RWPE1 (cell line): ENCODE results near the gene RPL36AL.
"Not testable (repeated sequence)": the region's sequence is repeated elsewhere in the genome, so short reads cannot be mapped to it uniquely, and the experiment has no call there.

Experiments
- CTCF ChIA-PET: fragments of 350-600 bp; sonication (Branson Sonifier 250); formaldehyde crosslinking; extraction: SDS; loops from one replicate; lab custom pipeline; 2021; lab: Yijun Ruan, JAX
- POLR2A ChIA-PET: fragments of 400-600 bp; formaldehyde crosslinking; extraction: SDS; loops from one replicate; lab custom pipeline; 2020; ENCODE audit warnings: antibody characterized with exemption; ENCODE audit not compliant: low non-redundant PET; lab: Yijun Ruan, JAX
- DNase-seq: peaks from one replicate; pipeline ENCODE4 v3.0.0; 2012; ENCODE audit warnings: low spot score
- H3K27ac ChIP-seq: fragments of 450-650 bp; 2 replicates; pipeline ENCODE4 v1.5.1; 2017
- TF ChIP-seq, protein P1 (sequence below): fragments of 450-650 bp; conservative IDR thresholded peaks from 2 replicates; pipeline ENCODE4 v1.5.1; 2017; ENCODE audit warnings: low read depth, mild to moderate bottlenecking

RPL36AL gene

DNA sequence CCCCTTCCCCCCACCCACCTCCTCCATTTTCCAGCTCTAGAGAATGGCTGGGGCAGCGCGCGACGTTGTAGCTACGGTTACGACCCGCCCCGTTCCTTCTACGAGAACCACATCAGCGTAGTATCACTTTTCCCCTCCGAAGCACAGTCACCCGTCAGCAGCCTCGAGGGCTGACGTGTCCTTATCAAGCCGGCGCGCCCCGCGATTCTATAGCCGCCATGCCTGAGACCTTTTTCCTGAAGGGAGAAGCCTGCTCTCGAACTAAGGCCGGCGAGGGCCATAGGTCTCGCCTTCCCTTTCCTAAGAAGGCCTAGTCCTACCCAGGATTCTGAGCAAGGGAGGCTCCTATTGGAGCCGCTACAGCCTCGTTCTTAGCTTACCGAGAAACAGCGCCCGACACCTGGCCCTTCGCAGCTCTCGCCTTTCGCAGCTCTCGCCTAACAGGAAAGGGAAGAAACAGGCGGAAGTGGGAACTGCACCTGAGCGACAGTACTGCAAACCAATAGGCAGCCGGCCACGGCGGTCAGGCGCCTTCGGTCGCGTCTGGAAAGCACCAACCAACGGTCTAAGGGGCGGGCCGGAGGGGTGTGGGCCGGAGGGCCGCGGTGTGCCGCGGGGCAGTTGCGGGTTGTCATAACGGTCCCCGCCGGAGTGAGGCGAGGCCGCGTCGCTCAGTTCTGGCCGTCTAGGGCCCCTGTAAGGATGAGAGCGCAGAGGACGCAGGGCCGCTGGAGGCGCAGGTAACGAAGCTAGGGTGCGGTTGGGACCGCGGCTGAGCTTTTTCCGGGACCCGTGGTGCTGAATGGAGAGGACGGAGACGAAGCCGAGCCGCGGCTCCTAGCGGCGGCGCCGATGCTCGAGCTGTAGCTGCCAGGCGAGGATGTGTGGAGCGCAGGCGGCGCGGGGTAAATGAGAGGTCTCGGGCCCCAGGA lies at the start of gene RPL36AL, which contains the start of gene MGAT2:
Gene RPL36AL (minus strand): TSS at position 445 of the 932 bp plus-strand sequence. CDS start 1,522 bp downstream, outside the sequence.
Gene MGAT2 (plus strand): TSS at position 618 of the 932 bp plus-strand sequence. CDS start 470 bp downstream, outside the sequence.
- peak; percentile 96 for DNase-seq
- TF ChIP-seq, protein P1, sequence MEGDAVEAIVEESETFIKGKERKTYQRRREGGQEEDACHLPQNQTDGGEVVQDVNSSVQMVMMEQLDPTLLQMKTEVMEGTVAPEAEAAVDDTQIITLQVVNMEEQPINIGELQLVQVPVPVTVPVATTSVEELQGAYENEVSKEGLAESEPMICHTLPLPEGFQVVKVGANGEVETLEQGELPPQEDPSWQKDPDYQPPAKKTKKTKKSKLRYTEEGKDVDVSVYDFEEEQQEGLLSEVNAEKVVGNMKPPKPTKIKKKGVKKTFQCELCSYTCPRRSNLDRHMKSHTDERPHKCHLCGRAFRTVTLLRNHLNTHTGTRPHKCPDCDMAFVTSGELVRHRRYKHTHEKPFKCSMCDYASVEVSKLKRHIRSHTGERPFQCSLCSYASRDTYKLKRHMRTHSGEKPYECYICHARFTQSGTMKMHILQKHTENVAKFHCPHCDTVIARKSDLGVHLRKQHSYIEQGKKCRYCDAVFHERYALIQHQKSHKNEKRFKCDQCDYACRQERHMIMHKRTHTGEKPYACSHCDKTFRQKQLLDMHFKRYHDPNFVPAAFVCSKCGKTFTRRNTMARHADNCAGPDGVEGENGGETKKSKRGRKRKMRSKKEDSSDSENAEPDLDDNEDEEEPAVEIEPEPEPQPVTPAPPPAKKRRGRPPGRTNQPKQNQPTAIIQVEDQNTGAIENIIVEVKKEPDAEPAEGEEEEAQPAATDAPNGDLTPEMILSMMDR: peak; percentile 30
- ChIA-PET POLR2A (interaction anchor here (0.6 to 1.6 kb wide), 10 partner anchors 14 to 148 kb away, joined by 3 to 10 read pairs (median 4); partner anchors contain the start of genes DNAAF2, KLHDC2, LRR1 and RPS29), CTCF (interaction anchor here (0.5 to 1.1 kb wide), 3 partner anchors 14 to 120 kb away, joined by 3 to 6 read pairs (median 3); no protein-coding TSS in a partner anchor)
- H3K27ac ChIP-seq: peak within 1 kb of the TSS; percentile 94

DNA sequence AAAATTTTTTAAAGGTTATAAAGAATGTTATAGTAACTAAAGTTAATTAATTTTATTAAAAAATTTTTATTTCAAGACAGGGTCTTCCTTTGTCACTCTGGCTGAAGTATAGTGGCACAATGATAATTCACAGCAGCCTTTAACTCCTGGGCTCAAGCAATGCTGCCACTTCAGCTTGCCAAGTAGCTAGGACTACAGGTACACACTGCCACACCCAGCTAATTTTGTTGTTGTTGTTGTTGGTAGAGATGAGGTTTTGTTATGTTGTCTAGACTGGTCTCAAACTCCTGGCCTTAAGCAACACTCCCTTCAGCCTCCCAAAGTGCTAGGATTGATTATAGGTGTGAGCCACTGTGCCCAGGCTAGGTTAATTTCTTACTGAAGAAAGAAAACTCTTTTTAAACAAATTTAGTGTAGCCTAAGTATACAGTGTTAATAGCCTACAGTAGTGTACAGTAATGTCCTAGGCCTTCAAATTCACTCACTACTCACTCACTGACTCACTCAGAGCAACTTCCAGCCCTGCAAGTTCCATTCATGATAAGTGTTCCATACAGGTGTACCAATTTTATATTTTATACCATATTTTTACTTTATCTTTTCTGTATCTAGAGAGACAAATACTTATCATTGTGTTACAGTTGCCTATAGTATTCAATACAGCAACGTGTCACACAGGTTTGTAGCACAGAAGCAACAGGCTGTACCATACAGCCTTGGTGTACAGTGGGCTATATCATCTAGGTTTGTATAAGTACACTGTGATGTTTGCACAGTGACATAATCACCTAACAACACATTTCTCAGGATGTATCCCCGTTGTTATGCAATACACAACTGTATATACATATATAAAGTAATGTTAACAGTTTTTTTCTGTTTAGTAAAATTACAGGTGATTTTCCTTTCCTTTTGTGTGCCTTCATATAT lies 39.4 kb upstream of the RPL36AL start:
- CTCF ChIA-PET: interaction anchor here (0.6 to 1.2 kb wide), 3 partner anchors 19 to 108 kb away, joined by 3 read pairs; no protein-coding TSS in a partner anchor
- H3K27ac ChIP-seq: no peak overlapping the region
- TF ChIP-seq, protein P1: no peak
- no peak for DNase-seq
- POLR2A ChIA-PET: no interaction called here

DNA sequence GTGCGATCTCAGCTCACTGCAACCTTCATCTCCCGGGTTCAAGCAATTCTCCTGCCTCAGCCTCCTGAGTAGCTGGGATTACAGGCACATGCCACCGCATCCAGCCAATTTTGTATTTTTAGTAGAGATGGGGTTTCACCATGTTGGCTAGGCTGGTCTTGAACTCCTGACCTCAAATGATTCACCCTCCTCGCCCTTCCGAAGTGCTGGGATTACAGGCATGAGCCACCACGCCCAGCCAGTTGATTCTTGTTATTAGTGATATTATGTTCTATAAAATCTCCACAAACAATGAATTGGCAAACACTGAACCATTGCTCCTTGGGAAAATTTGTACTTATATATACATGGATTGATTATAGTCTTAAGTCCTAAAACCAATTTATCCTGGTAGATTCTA lies 37.1 kb upstream of the RPL36AL start:
- DNase-seq, POLR2A ChIA-PET: not testable (repeated sequence)
- peak overlapping the region; percentile 37; the same call in 1 of the 2 replicates for H3K27ac ChIP-seq
- CTCF ChIA-PET: interaction anchor here (1.1 kb wide), 1 partner anchor 27 kb away, joined by 6 read pairs; no protein-coding TSS in a partner anchor

DNA sequence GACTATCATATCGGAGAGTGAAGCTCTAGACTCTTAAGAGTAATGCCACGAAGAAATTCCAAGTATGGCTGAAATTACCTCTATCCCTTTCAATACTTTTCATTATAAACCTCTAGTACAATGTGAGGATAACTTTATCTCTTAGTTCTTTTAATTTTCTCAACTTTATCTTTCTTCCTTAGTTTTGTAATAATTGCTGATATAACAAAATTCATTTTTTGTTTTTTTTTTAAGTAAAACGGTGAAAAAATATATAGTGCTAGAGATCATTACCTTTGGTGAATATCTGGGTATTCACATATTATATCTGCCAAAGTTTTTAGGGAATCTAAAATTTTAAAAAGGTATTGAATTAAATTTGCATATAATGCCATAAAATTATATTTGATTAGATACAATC lies 34.1 kb upstream of the RPL36AL start:
- POLR2A ChIA-PET: interaction anchor here (0.6 kb wide), 1 partner anchor 250 kb away, joined by 3 read pairs; no protein-coding TSS in a partner anchor
- TF ChIP-seq, protein P1: no peak
- DNase-seq: no peak
- CTCF ChIA-PET: interaction anchor here (1.2 kb wide), 1 partner anchor 84 kb away, joined by 5 read pairs; no protein-coding TSS in a partner anchor
- H3K27ac ChIP-seq: no peak overlapping the region

DNA sequence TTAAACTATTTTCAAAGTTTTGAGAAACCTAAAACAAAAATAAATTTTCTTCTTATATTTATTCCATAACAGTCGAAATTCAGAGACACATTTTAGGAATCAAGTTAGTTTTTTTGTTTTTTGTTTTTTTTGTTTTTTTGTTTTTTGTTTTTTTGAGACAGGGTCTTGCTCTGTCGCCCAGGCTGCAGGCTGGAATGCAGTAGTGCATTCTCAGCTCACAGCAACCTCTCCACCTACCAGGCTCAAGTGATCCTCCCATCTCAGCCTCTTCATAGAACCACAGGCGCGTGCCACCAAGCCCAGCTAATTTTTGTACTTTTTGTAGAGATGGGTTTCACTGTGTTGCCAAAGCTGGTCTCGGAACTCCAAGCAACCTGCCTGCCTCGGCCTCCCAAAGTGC lies 33.1 kb upstream of the RPL36AL start:
- DNase-seq: no peak
- TF ChIP-seq, protein P1: no peak
- no peak overlapping the region for H3K27ac ChIP-seq
- POLR2A ChIA-PET: no interaction called here
- CTCF ChIA-PET: interaction anchor here (0.6 kb wide), 1 partner anchor 10 kb away, joined by 5 read pairs; no protein-coding TSS in a partner anchor

DNA sequence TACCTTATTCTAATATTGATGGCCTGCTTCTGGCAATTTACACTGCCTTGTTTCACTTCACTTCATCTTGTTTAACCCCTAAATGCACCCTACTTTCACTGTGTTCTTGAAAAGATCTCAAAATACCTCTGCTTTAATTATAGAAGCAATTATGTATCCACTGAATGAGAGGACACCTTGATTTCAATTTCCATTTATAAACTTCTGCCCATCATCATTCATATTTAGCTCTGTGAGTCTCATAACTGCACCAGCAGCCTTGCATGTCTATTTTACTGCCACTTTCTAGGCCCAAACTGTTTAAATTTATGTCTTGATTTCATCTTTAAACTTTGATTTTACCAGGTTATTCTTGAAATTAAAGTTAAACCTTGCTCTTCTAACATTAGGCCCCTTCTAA lies 21.7 kb upstream of the RPL36AL start:
- TF ChIP-seq, protein P1: no peak
- DNase-seq: no peak
- ChIA-PET CTCF (no interaction called here), POLR2A (no interaction called here)
- H3K27ac ChIP-seq: no peak overlapping the region
